HG03039 (cell line): ENCODE measurements around the gene EPHX1.
"Not testable (repeated sequence)": the region's sequence is repeated elsewhere in the genome, so short reads cannot be mapped to it uniquely, and the experiment has no call there.

ENCODE experiments used
- ATAC-seq: cut with Tn5 transposase; IDR thresholded peaks from one replicate; pipeline ENCODE4 v1.9.1; 2021; ENCODE audit warnings: mild to moderate bottlenecking, moderate library complexity; ENCODE audit not compliant: unreplicated experiment

Gene EPHX1

DNA sequence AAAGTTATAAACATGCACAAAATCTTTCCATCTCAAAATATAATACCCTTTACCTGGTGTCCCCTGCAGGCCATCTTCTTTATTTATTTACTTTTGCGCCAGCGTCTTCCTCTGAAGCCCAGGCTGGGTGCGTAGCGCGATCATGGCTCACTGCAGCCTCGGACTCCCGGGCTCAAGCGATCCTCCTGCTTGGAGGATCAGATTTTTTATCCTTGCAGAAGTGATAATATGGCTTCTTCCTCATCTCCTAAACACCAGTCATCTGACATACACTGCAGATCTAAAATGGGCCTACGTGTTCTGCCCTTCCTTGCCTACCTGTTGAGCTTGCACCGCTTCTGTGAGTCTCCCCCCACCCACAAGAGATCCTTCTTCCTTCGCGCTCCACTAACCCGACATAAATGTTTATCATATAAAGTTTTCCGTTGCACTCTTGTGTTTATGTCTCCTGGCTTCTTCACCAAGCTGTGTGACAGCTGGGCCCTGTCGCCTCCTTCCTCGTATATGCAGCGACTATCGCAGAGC is 32.8 kb upstream of the EPHX1 start:
- ATAC-seq, result peak; percentile 5

DNA sequence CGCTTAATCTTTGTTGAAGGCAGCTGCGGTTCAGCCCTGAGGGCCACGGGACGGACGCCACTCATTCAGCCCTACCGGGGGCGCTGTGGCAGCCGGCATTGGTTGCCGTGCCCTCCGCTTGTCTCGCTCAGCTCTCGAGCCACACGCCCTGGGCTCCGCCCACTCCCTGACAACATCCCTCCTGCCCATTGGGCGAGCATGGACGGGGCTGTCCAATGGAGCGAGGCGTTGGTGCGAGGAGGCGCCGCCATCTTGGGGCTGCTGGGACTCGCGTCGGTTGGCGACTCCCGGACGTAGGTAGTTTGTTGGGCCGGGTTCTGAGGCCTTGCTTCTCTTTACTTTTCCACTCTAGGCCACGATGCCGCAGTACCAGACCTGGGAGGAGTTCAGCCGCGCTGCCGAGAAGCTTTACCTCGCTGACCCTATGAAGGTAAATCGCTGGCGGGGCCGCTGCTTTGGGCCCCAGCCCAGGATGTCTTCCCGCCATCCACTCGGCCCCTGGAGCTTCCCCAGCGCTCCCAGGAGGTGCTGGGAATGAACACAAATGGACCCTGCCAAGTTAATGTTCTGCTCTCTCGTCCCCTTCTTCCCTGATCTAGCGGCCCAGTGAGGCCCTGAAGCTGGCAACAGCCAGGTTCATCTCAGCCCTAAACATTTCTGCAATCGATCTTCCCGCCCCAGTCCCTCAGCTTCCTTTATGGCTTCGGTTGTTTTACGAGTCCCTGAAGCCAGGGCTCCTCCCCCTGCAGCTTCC is 32.2 kb upstream of the EPHX1 start, which contains the start of gene SRP9:
Gene SRP9 (plus strand): TSS at position 244 of the 754 bp plus-strand sequence. CDS start 115 bp downstream, at position 359.
- peak; percentile 99 for ATAC-seq

DNA sequence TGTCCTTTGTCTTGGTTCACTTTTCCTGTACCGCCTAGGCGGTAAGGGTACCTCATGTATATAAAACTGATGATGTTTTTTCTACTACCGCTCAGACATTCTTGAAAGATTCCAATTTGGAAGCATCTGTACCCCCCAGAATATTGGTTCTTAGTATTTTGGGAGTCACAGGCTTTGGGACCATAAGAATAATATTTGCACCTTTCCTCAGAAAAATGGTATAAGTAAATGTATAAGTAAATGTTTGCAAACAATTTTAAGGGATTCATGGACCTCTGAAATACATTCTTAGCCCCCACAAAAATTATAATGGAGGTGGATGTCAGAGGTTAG is 31.6 kb upstream of the EPHX1 start:
- ATAC-seq, result no peak

GRCh38 chr1:225779165-225779564 is 30.8 kb upstream of the EPHX1 start:
- ATAC-seq, result not testable (repeated sequence)

- ATAC-seq, result no peak
Measured at GRCh38 chr1:225780134-225780533, 29.8 kb upstream of the EPHX1 start.

GRCh38 chr1:225780630-225781029 is 29.3 kb upstream of the EPHX1 start:
- ATAC-seq, result no peak

GRCh38 chr1:225789142-225789541 is 20.8 kb upstream of the EPHX1 start:
- not testable (repeated sequence) for ATAC-seq

DNA sequence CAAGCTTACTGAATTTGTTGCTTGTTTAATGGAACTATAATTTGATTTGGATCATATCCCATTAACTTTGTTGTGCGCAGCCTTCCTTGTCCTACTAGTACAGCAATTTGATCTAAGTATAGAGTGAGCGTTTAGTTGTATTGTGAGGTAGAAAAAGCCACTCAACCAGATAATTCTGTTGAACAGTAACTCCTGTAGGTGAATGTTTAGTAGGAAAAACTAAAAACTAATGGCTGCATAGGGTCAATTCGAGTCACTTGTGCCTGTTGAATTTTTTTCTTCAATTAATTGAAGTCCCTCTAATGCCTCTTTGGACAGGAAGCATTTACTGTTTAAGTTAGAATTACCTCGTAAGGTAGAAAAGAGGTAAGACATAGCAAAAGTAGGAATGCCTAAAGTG is 15.0 kb upstream of the EPHX1 start:
- no peak for ATAC-seq

DNA sequence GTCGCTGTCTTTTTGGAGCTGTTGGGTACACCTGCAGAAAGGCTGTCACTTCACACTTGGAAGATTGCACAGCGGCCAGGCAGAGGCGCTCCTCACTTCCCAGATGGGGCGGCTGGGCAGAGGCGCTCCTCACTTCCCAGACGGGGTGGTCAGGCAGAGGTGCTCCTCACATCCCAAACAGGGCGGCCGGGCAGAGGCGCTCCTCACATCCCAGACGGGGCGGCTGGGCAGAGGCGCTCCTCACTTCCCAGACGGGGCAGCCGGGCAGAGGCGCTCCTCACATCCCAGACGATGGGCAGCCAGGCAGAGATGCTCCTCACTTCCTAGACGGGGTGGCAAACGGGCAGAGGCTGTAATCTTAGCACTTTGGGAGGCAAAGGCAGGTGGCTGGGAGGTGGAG is 13.8 kb upstream of the EPHX1 start:
- not testable (repeated sequence) for ATAC-seq

GRCh38 chr1:225801146-225801545 is 8.8 kb upstream of the EPHX1 start:
- ATAC-seq, result not testable (repeated sequence)

- no peak for ATAC-seq
Measured at GRCh38 chr1:225806249-225806648, 3.7 kb upstream of the EPHX1 start.

DNA sequence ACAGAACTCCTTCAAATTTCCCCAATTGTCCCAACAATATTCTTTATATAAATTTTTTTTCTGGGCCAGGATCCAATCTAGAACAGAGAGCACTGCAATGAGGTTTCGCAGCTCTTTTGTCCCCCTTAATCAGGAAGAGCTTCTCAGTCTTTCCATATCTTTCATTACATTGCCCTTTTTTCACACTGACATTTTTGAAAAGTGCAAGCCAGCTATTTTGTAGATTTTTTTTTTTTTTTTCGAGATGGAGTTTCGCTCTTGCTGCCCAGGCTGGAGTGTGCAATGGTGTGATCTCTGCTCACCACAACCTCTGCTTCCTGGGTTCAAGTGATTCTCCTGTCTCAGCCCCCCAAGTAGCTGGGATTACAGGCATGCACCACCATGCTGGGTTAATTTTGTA is 3.2 kb upstream of the EPHX1 start:
- ATAC-seq, result not testable (repeated sequence)

DNA sequence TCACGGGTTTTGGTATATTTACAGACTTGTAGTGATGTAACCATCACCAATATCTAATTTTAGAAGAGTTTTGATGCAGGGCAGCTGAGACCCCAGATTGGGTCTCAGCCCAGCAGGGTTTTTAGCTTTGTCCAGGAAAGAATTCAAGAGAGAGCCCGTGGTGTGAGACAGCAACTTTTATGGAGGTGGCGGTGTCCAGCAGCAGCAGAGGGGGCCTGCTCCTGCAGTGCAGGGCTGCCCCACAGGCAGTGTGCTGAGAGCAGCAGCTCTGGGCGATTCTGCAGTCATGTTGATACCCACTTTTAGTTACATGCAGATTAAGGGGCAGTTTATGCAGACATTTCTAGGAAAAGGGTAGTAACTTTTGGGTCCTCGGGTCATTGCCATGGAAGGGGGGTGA is 1.8 kb upstream of the EPHX1 start:
- no peak for ATAC-seq

GRCh38 chr1:225810579-225811538 is 935 bp downstream of the EPHX1 start:
- ATAC-seq, result not testable (repeated sequence)

- no peak for ATAC-seq
Measured at GRCh38 chr1:225811622-225812487, 1.9 kb downstream of the EPHX1 start.

- ATAC-seq, result no peak
Measured at GRCh38 chr1:225812488-225813213, 2.7 kb downstream of the EPHX1 start.

DNA sequence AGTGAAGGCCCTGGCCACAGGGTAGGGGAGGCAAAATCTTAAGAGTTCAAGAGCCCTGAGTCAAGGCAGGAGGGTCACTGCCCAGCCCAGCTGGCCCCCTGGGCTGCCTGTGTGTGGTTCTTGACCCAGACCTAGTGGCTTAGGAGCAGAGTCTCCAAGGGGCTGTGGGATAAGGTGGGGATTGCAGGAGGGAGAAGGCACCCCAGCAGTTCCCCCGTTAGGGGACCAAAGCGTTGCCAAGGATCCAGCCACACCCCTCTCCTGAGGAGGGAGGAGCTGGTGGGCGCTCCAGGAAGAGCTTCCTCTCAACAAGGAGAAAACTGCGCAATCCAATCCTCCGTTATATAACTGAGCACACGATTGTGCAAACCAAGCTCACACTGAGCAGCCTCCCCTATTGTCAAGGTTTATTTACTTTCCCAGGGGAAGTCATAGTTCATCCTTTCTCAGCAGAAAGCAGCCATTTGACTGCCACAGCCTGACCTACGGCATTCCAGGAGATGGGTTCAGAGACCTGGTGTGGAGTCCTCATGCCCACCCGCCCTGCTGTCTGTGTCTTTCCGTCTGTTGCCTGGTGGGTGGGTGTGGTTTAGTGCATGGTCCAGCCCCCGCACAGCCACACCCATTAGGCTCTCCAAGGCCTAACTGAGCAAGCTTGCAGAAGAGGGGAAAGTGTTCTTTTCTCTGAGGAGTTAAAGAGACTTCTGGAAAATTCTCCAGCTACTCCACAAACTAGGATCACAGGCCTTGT is 3.5 kb downstream of the EPHX1 start:
- no peak for ATAC-seq

- no peak for ATAC-seq
Measured at GRCh38 chr1:225814381-225814780, 4.5 kb downstream of the EPHX1 start.

DNA sequence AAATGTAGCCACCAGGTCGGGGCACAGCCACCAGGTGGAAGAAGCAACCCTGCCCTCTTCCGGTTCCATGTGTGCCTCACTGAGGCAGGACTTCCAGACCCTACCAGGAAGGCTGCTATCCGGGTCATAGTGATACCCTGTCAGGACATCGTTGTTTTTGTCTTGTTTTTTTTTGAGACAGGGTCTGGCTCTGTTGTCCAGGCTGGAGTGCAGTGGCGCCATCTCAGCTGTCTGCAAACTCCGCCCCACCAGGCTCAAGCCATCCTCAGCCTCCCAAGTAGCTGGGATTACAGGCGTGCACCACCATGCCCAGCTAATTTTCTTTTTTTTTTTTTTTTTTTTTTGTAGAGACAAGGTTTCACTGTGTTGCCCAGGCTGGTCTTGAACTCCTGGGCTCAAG is 5.2 kb downstream of the EPHX1 start:
- not testable (repeated sequence) for ATAC-seq
